GM12801 (cell line): ENCODE measurements around the gene MYOM1.

Experiments
- CTCF ChIP-seq: IDR thresholded peaks from one replicate; pipeline ENCODE4 v1.5.1; 2011; ENCODE audit warnings: control low read depth; ENCODE audit not compliant: insufficient read length; ENCODE audit errors: extremely low read depth

MYOM1 gene

GRCh38 chr18:3171631-3172030 lies 48.1 kb downstream of the MYOM1 start:
- no peak for TF ChIP-seq CTCF

GRCh38 chr18:3170441-3171161 lies 49.2 kb downstream of the MYOM1 start:
- TF ChIP-seq CTCF, result no peak

GRCh38 chr18:3164381-3164780 lies 55.4 kb downstream of the MYOM1 start:
- TF ChIP-seq CTCF, result no peak

GRCh38 chr18:3163968-3164367 lies 55.8 kb downstream of the MYOM1 start:
- no peak for TF ChIP-seq CTCF

- TF ChIP-seq CTCF, result no peak
Measured at GRCh38 chr18:3162181-3162580, 57.6 kb downstream of the MYOM1 start.

- no peak for TF ChIP-seq CTCF
Measured at GRCh38 chr18:3159830-3160229, 59.9 kb downstream of the MYOM1 start.

GRCh38 chr18:3157606-3158005 lies 62.2 kb downstream of the MYOM1 start:
- no peak for TF ChIP-seq CTCF
